ENCODE data around the gene CLSTN2.

CLSTN2 gene

GRCh38 chr3:140187028-140187427, 252.0 kb downstream of the CLSTN2 start:
- H3K27ac ChIP-seq (ENCODE audit: low read length), result no peak overlapping the region
- H3K27me3 ChIP-seq (replicated peaks; ENCODE audit: insufficient read depth, low read length), result no peaks in the 10 kb centered on the region
- H2AFZ ChIP-seq (ENCODE audit: low read length), result no peak overlapping the region
- no peaks in the 10 kb centered on the region for H3K79me2 ChIP-seq (ENCODE audit: low read length)
- TF ChIP-seq EZH2 (optimal IDR thresholded peaks at IDR 0.05; ENCODE audit: low read depth, low read length), result no peak
- no peak for TF ChIP-seq EZH2phosphoT487 (IDR thresholded peaks at IDR 0.05; ENCODE audit: low read length)
- TF ChIP-seq, protein P1, sequence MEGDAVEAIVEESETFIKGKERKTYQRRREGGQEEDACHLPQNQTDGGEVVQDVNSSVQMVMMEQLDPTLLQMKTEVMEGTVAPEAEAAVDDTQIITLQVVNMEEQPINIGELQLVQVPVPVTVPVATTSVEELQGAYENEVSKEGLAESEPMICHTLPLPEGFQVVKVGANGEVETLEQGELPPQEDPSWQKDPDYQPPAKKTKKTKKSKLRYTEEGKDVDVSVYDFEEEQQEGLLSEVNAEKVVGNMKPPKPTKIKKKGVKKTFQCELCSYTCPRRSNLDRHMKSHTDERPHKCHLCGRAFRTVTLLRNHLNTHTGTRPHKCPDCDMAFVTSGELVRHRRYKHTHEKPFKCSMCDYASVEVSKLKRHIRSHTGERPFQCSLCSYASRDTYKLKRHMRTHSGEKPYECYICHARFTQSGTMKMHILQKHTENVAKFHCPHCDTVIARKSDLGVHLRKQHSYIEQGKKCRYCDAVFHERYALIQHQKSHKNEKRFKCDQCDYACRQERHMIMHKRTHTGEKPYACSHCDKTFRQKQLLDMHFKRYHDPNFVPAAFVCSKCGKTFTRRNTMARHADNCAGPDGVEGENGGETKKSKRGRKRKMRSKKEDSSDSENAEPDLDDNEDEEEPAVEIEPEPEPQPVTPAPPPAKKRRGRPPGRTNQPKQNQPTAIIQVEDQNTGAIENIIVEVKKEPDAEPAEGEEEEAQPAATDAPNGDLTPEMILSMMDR (IDR thresholded peaks at IDR 0.05; ENCODE audit: low read length), result no peak
- H3K4me3 ChIP-seq (ENCODE audit: low read length), result no peak overlapping the region
- H3K9me3 ChIP-seq (replicated peaks; ENCODE audit: insufficient read depth, low read length), result no peaks in the 10 kb centered on the region
- no peak overlapping the region for H3K9ac ChIP-seq (ENCODE audit: low read length)
- H3K4me2 ChIP-seq (ENCODE audit: low read depth, low read length), result no peak overlapping the region
- no peaks in the 10 kb centered on the region for H4K20me1 ChIP-seq (ENCODE audit: insufficient read depth, low read length)
- H3K9me2 ChIP-seq (replicated peaks; ENCODE audit: insufficient read depth, low read length), result no peaks in the 10 kb centered on the region
- no peaks in the 10 kb centered on the region for H3F3A ChIP-seq (ENCODE audit: insufficient read depth, low read length)
- H3K4me1 ChIP-seq (ENCODE audit: low read length), result no peaks in the 10 kb centered on the region
- H3K36me3 ChIP-seq (replicated peaks; ENCODE audit: insufficient read depth, low read length), result no peaks in the 10 kb centered on the region
- no peak for DNase-seq

GRCh38 chr3:140187656-140188221, 252.8 kb downstream of the CLSTN2 start:
- H3K9ac ChIP-seq (ENCODE audit: low read length), result no peak overlapping the region
- H3K9me2 ChIP-seq (replicated peaks; ENCODE audit: insufficient read depth, low read length), result no peaks in the 10 kb centered on the region
- no peaks in the 10 kb centered on the region for H3K9me3 ChIP-seq (replicated peaks; ENCODE audit: insufficient read depth, low read length)
- H3K4me2 ChIP-seq (ENCODE audit: low read depth, low read length), result no peak overlapping the region
- H3K27me3 ChIP-seq (replicated peaks; ENCODE audit: insufficient read depth, low read length), result no peaks in the 10 kb centered on the region
- no peaks in the 10 kb centered on the region for H3K79me2 ChIP-seq (ENCODE audit: low read length)
- no peak overlapping the region for H3K27ac ChIP-seq (ENCODE audit: low read length)
- DNase-seq, result no peak
- no peak overlapping the region for H2AFZ ChIP-seq (ENCODE audit: low read length)
- H3K36me3 ChIP-seq (replicated peaks; ENCODE audit: insufficient read depth, low read length), result no peaks in the 10 kb centered on the region
- no peaks in the 10 kb centered on the region for H3F3A ChIP-seq (ENCODE audit: insufficient read depth, low read length)
- no peaks in the 10 kb centered on the region for H4K20me1 ChIP-seq (ENCODE audit: insufficient read depth, low read length)
- no peaks in the 10 kb centered on the region for H3K4me1 ChIP-seq (ENCODE audit: low read length)
- no peak for TF ChIP-seq EZH2phosphoT487 (IDR thresholded peaks at IDR 0.05; ENCODE audit: low read length)
- TF ChIP-seq EZH2 (optimal IDR thresholded peaks at IDR 0.05; ENCODE audit: low read depth, low read length), result no peak
- TF ChIP-seq, protein P1 (IDR thresholded peaks at IDR 0.05; ENCODE audit: low read length), result no peak
- H3K4me3 ChIP-seq (ENCODE audit: low read length), result no peak overlapping the region

GRCh38 chr3:140188285-140188684, 253.3 kb downstream of the CLSTN2 start:
- Histone ChIP-seq H3K4me3 (ENCODE audit: low read length) (no peak overlapping the region), H3K36me3 (replicated peaks; ENCODE audit: insufficient read depth, low read length) (no peaks in the 10 kb centered on the region), H3K27me3 (replicated peaks; ENCODE audit: insufficient read depth, low read length) (no peaks in the 10 kb centered on the region), H4K20me1 (ENCODE audit: insufficient read depth, low read length) (no peaks in the 10 kb centered on the region), H3K9ac (ENCODE audit: low read length) (no peak overlapping the region), H3K4me2 (ENCODE audit: low read depth, low read length) (no peak overlapping the region), H3K27ac (ENCODE audit: low read length) (no peak overlapping the region), H3K9me3 (replicated peaks; ENCODE audit: insufficient read depth, low read length) (no peaks in the 10 kb centered on the region), H3F3A (ENCODE audit: insufficient read depth, low read length) (no peaks in the 10 kb centered on the region), H3K4me1 (ENCODE audit: low read length) (no peaks in the 10 kb centered on the region), H2AFZ (ENCODE audit: low read length) (no peak overlapping the region), H3K9me2 (replicated peaks; ENCODE audit: insufficient read depth, low read length) (no peaks in the 10 kb centered on the region), H3K79me2 (ENCODE audit: low read length) (no peaks in the 10 kb centered on the region)
- TF ChIP-seq EZH2phosphoT487 (IDR thresholded peaks at IDR 0.05; ENCODE audit: low read length) (no peak), EZH2 (optimal IDR thresholded peaks at IDR 0.05; ENCODE audit: low read depth, low read length) (no peak)
- TF ChIP-seq, protein P1 (IDR thresholded peaks at IDR 0.05; ENCODE audit: low read length), result no peak
- DNase-seq, result no peak

Measured in MM.1S (cell line).